Neural cell (in vitro differentiated cells): ENCODE measurements around the gene RALGPS1. TPM values are rescaled to one million over a fixed set of nuclear protein-coding genes. Genes with fewer than 3 reads are reported as not detected.

Experiments
- H2AFZ ChIP-seq: fragments of 200-600, 300-800 bp; sonication (generic), shearing (Covaris generic); 2 replicates; pipeline ENCODE4 v1.6.0; 2014; ENCODE audit warnings: low read depth, mild to moderate bottlenecking, antibody characterized with exemption, low read length, moderate library complexity
- H3F3A ChIP-seq: fragments of 200-600 bp; shearing (Covaris generic); 2 replicates; pipeline ENCODE4 v1.6.1; 2016; ENCODE audit warnings: mild to moderate bottlenecking, moderate library complexity, mixed read lengths, antibody characterized with exemption, low read length; ENCODE audit not compliant: insufficient read depth, poor library complexity, severe bottlenecking
- H3K27ac ChIP-seq: fragments of 200-600, 300-800 bp; sonication (generic), shearing (Covaris generic); 2 replicates; pipeline ENCODE4 v1.5.1; 2014; ENCODE audit warnings: mild to moderate bottlenecking, low read length, moderate library complexity
- H3K27me3 ChIP-seq: fragments of 300-800, 200-600 bp; sonication (generic), shearing (Covaris generic); 2 replicates; pipeline ENCODE4 v1.6.0; 2014; ENCODE audit warnings: mild to moderate bottlenecking, low read depth, low read length, moderate library complexity; ENCODE audit not compliant: insufficient read depth
- H3K36me3 ChIP-seq: fragments of 300-800, 200-600 bp; sonication (generic), shearing (Covaris generic); 2 replicates; pipeline ENCODE4 v1.5.1; 2014; ENCODE audit warnings: mild to moderate bottlenecking, antibody characterized with exemption, low read length, moderate library complexity; ENCODE audit not compliant: insufficient read depth
- H3K4me2 ChIP-seq: fragments of 300-800, 200-600 bp; sonication (generic), shearing (Covaris generic); 2 replicates; pipeline ENCODE4 v1.6.0; 2014; ENCODE audit warnings: mild to moderate bottlenecking, low read length
- H3K4me3 ChIP-seq: fragments of 300-800, 200-600 bp; sonication (generic), shearing (Covaris generic); 2 replicates; pipeline ENCODE4 v1.5.1; 2014; ENCODE audit warnings: mild to moderate bottlenecking, low read length, moderate library complexity
- H3K79me2 ChIP-seq: fragments of 200-600 bp; shearing (Covaris generic); replicated peaks from 2 replicates; pipeline ENCODE4 v1.6.0; 2014; ENCODE audit warnings: mild to moderate bottlenecking, low read length, moderate library complexity; ENCODE audit not compliant: insufficient read depth
- H3K9ac ChIP-seq: fragments of 300-800, 200-600 bp; sonication (generic), shearing (Covaris generic); 2 replicates; pipeline ENCODE4 v1.6.1; 2016; ENCODE audit warnings: mild to moderate bottlenecking, low read length, mixed read lengths
- H3K9me2 ChIP-seq: fragments of 200-600 bp; shearing (Covaris generic); 2 replicates; pipeline ENCODE4 v1.6.1; 2016; ENCODE audit warnings: mild to moderate bottlenecking, low read length, mixed read lengths; ENCODE audit not compliant: insufficient read depth
- H3K9me3 ChIP-seq: fragments of 200-600, 300-800 bp; sonication (generic), shearing (Covaris generic); 2 replicates; pipeline ENCODE4 v1.6.1; 2016; ENCODE audit warnings: mild to moderate bottlenecking, mixed run types, low read length, moderate library complexity, mixed read lengths
- H4K20me1 ChIP-seq: fragments of 200-600 bp; shearing (Covaris generic); 2 replicates; pipeline ENCODE4 v1.6.1; 2016; ENCODE audit warnings: mild to moderate bottlenecking, mixed run types; ENCODE audit not compliant: insufficient read depth
- EP300 ChIP-seq: fragments of 450-650 bp; conservative IDR thresholded peaks from 2 replicates; pipeline ENCODE4 v1.6.1; 2014; ENCODE audit warnings: antibody characterized with exemption, mild to moderate bottlenecking, moderate library complexity; ENCODE audit not compliant: poor library complexity, severe bottlenecking
- EZH2 ChIP-seq: fragments of 200-600, 300-800 bp; shearing (Covaris generic), sonication (generic); IDR thresholded peaks from 2 replicates; pipeline ENCODE4 v1.6.1; 2014; ENCODE audit warnings: antibody characterized with exemption, low read length, borderline replicate concordance, mild to moderate bottlenecking; ENCODE audit not compliant: insufficient read depth, poor library complexity, severe bottlenecking
- MXI1 ChIP-seq: fragments of 450-650 bp; conservative IDR thresholded peaks from 2 replicates; pipeline ENCODE4 v1.6.1; 2014; ENCODE audit warnings: antibody characterized with exemption, mild to moderate bottlenecking; ENCODE audit not compliant: poor library complexity, severe bottlenecking
- POLR2AphosphoS5 ChIP-seq: IDR thresholded peaks from 2 replicates; pipeline ENCODE4 v1.6.1; 2012
- RAD21 ChIP-seq: fragments of 450-650 bp; conservative IDR thresholded peaks from 2 replicates; pipeline ENCODE4 v1.6.1; 2014; ENCODE audit warnings: antibody characterized with exemption, mild to moderate bottlenecking, moderate library complexity
- SMC3 ChIP-seq: fragments of 450-650 bp; conservative IDR thresholded peaks from 2 replicates; pipeline ENCODE4 v1.6.1; 2014; ENCODE audit warnings: antibody characterized with exemption, mild to moderate bottlenecking, moderate library complexity; ENCODE audit not compliant: poor library complexity
- TAF1 ChIP-seq: IDR thresholded peaks from 2 replicates; pipeline ENCODE4 v1.6.1; 2012; ENCODE audit warnings: low read depth
- polyA plus RNA-seq: library from polyadenylated mRNA; depleted of rRNA; stranded (reverse); fragments of >200 nt; gene quantifications from 2 replicates; pipeline ENCODE4 v1.2.3, GENCODE V29; 2014
- TF ChIP-seq, protein P1 (sequence below): fragments of 450-650 bp; IDR thresholded peaks from 2 replicates; pipeline ENCODE4 v1.5.1; 2014; ENCODE audit warnings: antibody characterized with exemption, mild to moderate bottlenecking, moderate library complexity; ENCODE audit not compliant: poor library complexity, severe bottlenecking
- TF ChIP-seq, protein P2 (sequence below): IDR thresholded peaks from 2 replicates; pipeline ENCODE4 v1.6.1; 2012; ENCODE audit warnings: borderline replicate concordance

RALGPS1 gene
- polyA plus RNA-seq, 1 donor from 2014 or later = 37.1 TPM

- Histone ChIP-seq H3F3A (no peaks in the 10 kb centered on the region), H3K27me3 (no peaks in the 10 kb centered on the region), H3K9me2 (no peaks in the 10 kb centered on the region), H3K27ac (no peak overlapping the region), H3K36me3 (no peaks in the 10 kb centered on the region), H3K9ac (no peak overlapping the region), H2AFZ (no peak overlapping the region), H3K79me2 (no peaks in the 10 kb centered on the region), H3K4me2 (no peak overlapping the region), H3K9me3 (no peaks in the 10 kb centered on the region), H3K4me3 (no peak overlapping the region), H4K20me1 (no peaks in the 10 kb centered on the region)
- TF ChIP-seq EP300 (no peak), TAF1 (no peak), RAD21 (no peak), POLR2AphosphoS5 (no peak), EZH2 (no peak), MXI1 (no peak), SMC3 (no peak)
- TF ChIP-seq, protein P1, sequence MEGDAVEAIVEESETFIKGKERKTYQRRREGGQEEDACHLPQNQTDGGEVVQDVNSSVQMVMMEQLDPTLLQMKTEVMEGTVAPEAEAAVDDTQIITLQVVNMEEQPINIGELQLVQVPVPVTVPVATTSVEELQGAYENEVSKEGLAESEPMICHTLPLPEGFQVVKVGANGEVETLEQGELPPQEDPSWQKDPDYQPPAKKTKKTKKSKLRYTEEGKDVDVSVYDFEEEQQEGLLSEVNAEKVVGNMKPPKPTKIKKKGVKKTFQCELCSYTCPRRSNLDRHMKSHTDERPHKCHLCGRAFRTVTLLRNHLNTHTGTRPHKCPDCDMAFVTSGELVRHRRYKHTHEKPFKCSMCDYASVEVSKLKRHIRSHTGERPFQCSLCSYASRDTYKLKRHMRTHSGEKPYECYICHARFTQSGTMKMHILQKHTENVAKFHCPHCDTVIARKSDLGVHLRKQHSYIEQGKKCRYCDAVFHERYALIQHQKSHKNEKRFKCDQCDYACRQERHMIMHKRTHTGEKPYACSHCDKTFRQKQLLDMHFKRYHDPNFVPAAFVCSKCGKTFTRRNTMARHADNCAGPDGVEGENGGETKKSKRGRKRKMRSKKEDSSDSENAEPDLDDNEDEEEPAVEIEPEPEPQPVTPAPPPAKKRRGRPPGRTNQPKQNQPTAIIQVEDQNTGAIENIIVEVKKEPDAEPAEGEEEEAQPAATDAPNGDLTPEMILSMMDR = no peak
- TF ChIP-seq, protein P2, sequence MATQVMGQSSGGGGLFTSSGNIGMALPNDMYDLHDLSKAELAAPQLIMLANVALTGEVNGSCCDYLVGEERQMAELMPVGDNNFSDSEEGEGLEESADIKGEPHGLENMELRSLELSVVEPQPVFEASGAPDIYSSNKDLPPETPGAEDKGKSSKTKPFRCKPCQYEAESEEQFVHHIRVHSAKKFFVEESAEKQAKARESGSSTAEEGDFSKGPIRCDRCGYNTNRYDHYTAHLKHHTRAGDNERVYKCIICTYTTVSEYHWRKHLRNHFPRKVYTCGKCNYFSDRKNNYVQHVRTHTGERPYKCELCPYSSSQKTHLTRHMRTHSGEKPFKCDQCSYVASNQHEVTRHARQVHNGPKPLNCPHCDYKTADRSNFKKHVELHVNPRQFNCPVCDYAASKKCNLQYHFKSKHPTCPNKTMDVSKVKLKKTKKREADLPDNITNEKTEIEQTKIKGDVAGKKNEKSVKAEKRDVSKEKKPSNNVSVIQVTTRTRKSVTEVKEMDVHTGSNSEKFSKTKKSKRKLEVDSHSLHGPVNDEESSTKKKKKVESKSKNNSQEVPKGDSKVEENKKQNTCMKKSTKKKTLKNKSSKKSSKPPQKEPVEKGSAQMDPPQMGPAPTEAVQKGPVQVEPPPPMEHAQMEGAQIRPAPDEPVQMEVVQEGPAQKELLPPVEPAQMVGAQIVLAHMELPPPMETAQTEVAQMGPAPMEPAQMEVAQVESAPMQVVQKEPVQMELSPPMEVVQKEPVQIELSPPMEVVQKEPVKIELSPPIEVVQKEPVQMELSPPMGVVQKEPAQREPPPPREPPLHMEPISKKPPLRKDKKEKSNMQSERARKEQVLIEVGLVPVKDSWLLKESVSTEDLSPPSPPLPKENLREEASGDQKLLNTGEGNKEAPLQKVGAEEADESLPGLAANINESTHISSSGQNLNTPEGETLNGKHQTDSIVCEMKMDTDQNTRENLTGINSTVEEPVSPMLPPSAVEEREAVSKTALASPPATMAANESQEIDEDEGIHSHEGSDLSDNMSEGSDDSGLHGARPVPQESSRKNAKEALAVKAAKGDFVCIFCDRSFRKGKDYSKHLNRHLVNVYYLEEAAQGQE = no peak
These were observed 304.2 kb downstream of the RALGPS1 start for GRCh38 chr9:127218818-127219217.

DNA sequence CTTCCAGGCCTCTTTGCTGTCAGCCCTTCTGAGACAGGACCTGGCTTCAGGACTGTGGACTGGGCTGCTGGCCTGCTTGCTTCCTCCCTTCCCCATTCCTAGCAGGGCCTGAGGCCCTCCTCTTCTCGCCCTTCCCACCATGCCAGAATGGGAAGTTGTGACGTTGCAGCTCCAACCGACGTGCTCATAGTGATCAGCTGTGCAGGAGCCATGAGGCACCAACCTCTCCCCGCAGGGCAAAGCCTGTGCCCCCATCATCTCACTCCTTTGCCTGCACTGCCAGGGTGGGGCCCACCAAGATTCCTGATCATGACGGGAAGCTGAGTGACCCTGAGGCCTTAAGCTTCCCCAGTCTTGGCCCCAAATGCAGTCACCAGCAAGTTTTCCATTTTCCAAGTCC lies 304.9 kb downstream of the RALGPS1 start:
- Histone ChIP-seq H3K9me3 (no peaks in the 10 kb centered on the region), H2AFZ (no peak overlapping the region)

More for the DNA sequence above, 304.9 kb downstream of the RALGPS1 start:
- Histone ChIP-seq H3K4me2 (no peak overlapping the region), H3K9ac (no peak overlapping the region), H3K79me2 (no peaks in the 10 kb centered on the region), H3K4me3 (no peak overlapping the region), H3K9me2 (no peaks in the 10 kb centered on the region), H4K20me1 (no peaks in the 10 kb centered on the region), H3K27ac (no peak overlapping the region), H3K36me3 (no peaks in the 10 kb centered on the region), H3K27me3 (no peaks in the 10 kb centered on the region), H3F3A (no peaks in the 10 kb centered on the region)
- TF ChIP-seq EZH2 = no peak
- TF ChIP-seq, protein P1 = no peak
- TF ChIP-seq RAD21 = no peak
- no peak for TF ChIP-seq SMC3
- TF ChIP-seq EP300 = no peak
- TF ChIP-seq, protein P2 = no peak
- no peak for TF ChIP-seq POLR2AphosphoS5
- TF ChIP-seq TAF1 = no peak
- no peak for TF ChIP-seq MXI1
